Skeletal muscle satellite cell (primary cell): ENCODE results near the gene BACH2.

Experiments
- H3K27me3 ChIP-seq: 2 replicates; pipeline ENCODE4 v1.7.0; 2013; ENCODE audit warnings: low read length; ENCODE audit not compliant: control insufficient read depth, insufficient read depth
- H3K36me3 ChIP-seq: 2 replicates; pipeline ENCODE4 v1.7.0; 2013; ENCODE audit warnings: mild to moderate bottlenecking, control low read depth, low read length; ENCODE audit not compliant: insufficient read depth
- H3K4me1 ChIP-seq: 2 replicates; pipeline ENCODE4 v1.7.0; 2013; ENCODE audit warnings: low read length; ENCODE audit not compliant: control insufficient read depth, insufficient read depth
- H3K4me2 ChIP-seq: 2 replicates; pipeline ENCODE4 v1.7.0; 2013; ENCODE audit warnings: mild to moderate bottlenecking, low read length
- H3K4me3 ChIP-seq: 2 replicates; pipeline ENCODE4 v1.7.0; 2013; ENCODE audit warnings: low read length
- H3K9ac ChIP-seq: 2 replicates; pipeline ENCODE4 v1.7.0; 2013; ENCODE audit warnings: mild to moderate bottlenecking, low read depth, low read length, moderate library complexity
- H3K9me3 ChIP-seq: replicated peaks from 2 replicates; pipeline ENCODE4 v1.7.0; 2013; ENCODE audit warnings: mild to moderate bottlenecking, control low read depth, low read length

The BACH2 gene

GRCh38 chr6:90251295-90251992 is 45.2 kb downstream of the BACH2 start:
- Histone ChIP-seq H3K36me3 (no peaks in the 10 kb centered on the region), H3K4me1 (peaks cover 12% of the 10 kb centered on the region), H3K4me2 (no peak overlapping the region), H3K27me3 (no peaks in the 10 kb centered on the region), H3K4me3 (no peak overlapping the region), H3K9ac (no peak overlapping the region), H3K9me3 (no peaks in the 10 kb centered on the region)

GRCh38 chr6:90250405-90250804 is 46.2 kb downstream of the BACH2 start:
- H3K4me3 ChIP-seq, result no peak overlapping the region
- H3K27me3 ChIP-seq, result no peaks in the 10 kb centered on the region
- H3K4me1 ChIP-seq, result peaks cover 8% of the 10 kb centered on the region
- no peak overlapping the region for H3K4me2 ChIP-seq
- H3K36me3 ChIP-seq, result no peaks in the 10 kb centered on the region
- H3K9ac ChIP-seq, result no peak overlapping the region
- H3K9me3 ChIP-seq, result no peaks in the 10 kb centered on the region

- no peak overlapping the region for H3K4me2 ChIP-seq
- H3K9ac ChIP-seq, result no peak overlapping the region
- no peaks in the 10 kb centered on the region for H3K9me3 ChIP-seq
- no peaks in the 10 kb centered on the region for H3K36me3 ChIP-seq
- peaks cover 8% of the 10 kb centered on the region for H3K4me1 ChIP-seq
- H3K4me3 ChIP-seq, result no peak overlapping the region
- no peaks in the 10 kb centered on the region for H3K27me3 ChIP-seq
Observed at GRCh38 chr6:90249458-90249857, 47.2 kb downstream of the BACH2 start.

GRCh38 chr6:90249034-90249433 is 47.6 kb downstream of the BACH2 start:
- peaks cover 8% of the 10 kb centered on the region for H3K4me1 ChIP-seq
- H3K4me3 ChIP-seq, result no peak overlapping the region
- no peaks in the 10 kb centered on the region for H3K27me3 ChIP-seq
- H3K36me3 ChIP-seq, result no peaks in the 10 kb centered on the region
- H3K4me2 ChIP-seq, result no peak overlapping the region
- H3K9me3 ChIP-seq, result no peaks in the 10 kb centered on the region
- H3K9ac ChIP-seq, result no peak overlapping the region

- Histone ChIP-seq H3K36me3 (no peaks in the 10 kb centered on the region), H3K4me1 (no peaks in the 10 kb centered on the region), H3K27me3 (no peaks in the 10 kb centered on the region), H3K9ac (no peak overlapping the region), H3K4me3 (no peak overlapping the region), H3K4me2 (no peak overlapping the region), H3K9me3 (no peaks in the 10 kb centered on the region)
Observed at GRCh38 chr6:90247262-90247661, 49.4 kb downstream of the BACH2 start.

GRCh38 chr6:90241229-90241880 is 55.3 kb downstream of the BACH2 start:
- no peak overlapping the region for H3K4me2 ChIP-seq
- H3K4me3 ChIP-seq, result no peak overlapping the region
- H3K27me3 ChIP-seq, result no peaks in the 10 kb centered on the region
- H3K4me1 ChIP-seq, result no peaks in the 10 kb centered on the region
- H3K9me3 ChIP-seq, result no peaks in the 10 kb centered on the region
- H3K9ac ChIP-seq, result no peak overlapping the region
- no peaks in the 10 kb centered on the region for H3K36me3 ChIP-seq

GRCh38 chr6:90238496-90239266 is 58.0 kb downstream of the BACH2 start:
- Histone ChIP-seq H3K36me3 (no peaks in the 10 kb centered on the region), H3K4me1 (no peaks in the 10 kb centered on the region), H3K9me3 (no peaks in the 10 kb centered on the region), H3K9ac (no peak overlapping the region), H3K4me3 (no peak overlapping the region), H3K27me3 (no peaks in the 10 kb centered on the region), H3K4me2 (no peak overlapping the region)

- Histone ChIP-seq H3K36me3 (no peaks in the 10 kb centered on the region), H3K9ac (no peak overlapping the region), H3K27me3 (no peaks in the 10 kb centered on the region), H3K4me2 (no peak overlapping the region), H3K4me1 (no peaks in the 10 kb centered on the region), H3K4me3 (no peak overlapping the region), H3K9me3 (no peaks in the 10 kb centered on the region)
Observed at GRCh38 chr6:90237350-90237990, 59.2 kb downstream of the BACH2 start.

GRCh38 chr6:90233994-90234393 is 62.6 kb downstream of the BACH2 start:
- H3K4me3 ChIP-seq, result no peak overlapping the region
- no peaks in the 10 kb centered on the region for H3K9me3 ChIP-seq
- no peaks in the 10 kb centered on the region for H3K4me1 ChIP-seq

GRCh38 chr6:90233213-90233612 is 63.4 kb downstream of the BACH2 start:
- H3K9ac ChIP-seq, result no peak overlapping the region
- no peaks in the 10 kb centered on the region for H3K4me1 ChIP-seq
- H3K4me2 ChIP-seq, result no peak overlapping the region
- H3K36me3 ChIP-seq, result no peaks in the 10 kb centered on the region
- H3K9me3 ChIP-seq, result no peaks in the 10 kb centered on the region
- no peak overlapping the region for H3K4me3 ChIP-seq
- peaks cover 4% of the 10 kb centered on the region for H3K27me3 ChIP-seq

More at GRCh38 chr6:90233994-90234393, 62.6 kb downstream of the BACH2 start:
- Histone ChIP-seq H3K4me2 (no peak overlapping the region), H3K36me3 (no peaks in the 10 kb centered on the region), H3K9ac (no peak overlapping the region), H3K27me3 (peaks cover 4% of the 10 kb centered on the region)

- Histone ChIP-seq H3K4me1 (no peaks in the 10 kb centered on the region), H3K27me3 (peaks cover 4% of the 10 kb centered on the region), H3K9ac (no peak overlapping the region), H3K4me2 (no peak overlapping the region), H3K36me3 (no peaks in the 10 kb centered on the region), H3K9me3 (no peaks in the 10 kb centered on the region), H3K4me3 (no peak overlapping the region)
Observed at GRCh38 chr6:90231798-90232197, 64.8 kb downstream of the BACH2 start.
